ENCODE data around the gene HLA-DMB.
A peak's percentile ranks its signal among the peaks of the same experiment; 100 is the strongest.

Gene HLA-DMB

GRCh38 chr6:32940656-32941213 lies at the start of gene HLA-DMB:
Gene HLA-DMB (minus strand): TSS chr6:32941028. CDS start chr6:32940807, 221 bp downstream.
- POLR2A ChIA-PET (ENCODE audit: low non-redundant PET): no interaction called here
- CTCF ChIA-PET: interaction anchor here (0.6 to 1.2 kb wide), 3 partner anchors 12 to 69 kb away, joined by 3 read pairs; partner anchors contain the start of gene HLA-DMA
- TF ChIP-seq CTCF (conservative IDR thresholded peaks at IDR 0.05; ENCODE audit: low read depth): no peak
- DNase-seq (ENCODE audit: low spot score): peak; percentile 84
- H3K27ac ChIP-seq: no peak within 1 kb of the TSS

DNA sequence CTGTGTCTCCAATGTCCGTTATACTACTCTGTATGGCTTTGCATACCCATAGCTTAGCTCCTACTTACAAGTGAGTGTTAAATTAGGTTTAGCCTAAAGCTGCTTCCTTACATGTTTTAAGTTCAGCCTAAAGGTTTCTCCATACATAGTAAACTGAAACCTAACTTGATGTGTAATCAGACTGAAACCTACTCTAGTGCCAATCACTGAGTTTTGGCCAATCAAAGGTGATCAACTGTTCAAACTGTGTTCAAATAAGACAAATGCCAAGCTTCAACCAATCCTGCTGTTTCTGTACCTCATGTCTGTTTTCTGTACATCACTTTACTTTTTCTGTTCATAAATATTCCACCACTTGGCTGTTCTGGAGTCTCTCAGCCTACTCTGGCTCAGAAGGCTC lies 48.5 kb upstream of the HLA-DMB start:
- TF ChIP-seq CTCF (conservative IDR thresholded peaks at IDR 0.05; ENCODE audit: low read depth): no peak
- CTCF ChIA-PET: no interaction called here
- H3K27ac ChIP-seq: no peak overlapping the region
- POLR2A ChIA-PET (ENCODE audit: low non-redundant PET): no interaction called here
- no peak for DNase-seq (ENCODE audit: low spot score)

GRCh38 chr6:32984622-32985389 lies 44.0 kb upstream of the HLA-DMB start:
- peak; percentile 87 for TF ChIP-seq CTCF (conservative IDR thresholded peaks at IDR 0.05; ENCODE audit: low read depth)
- ChIA-PET POLR2A (ENCODE audit: low non-redundant PET) (interaction anchor here (0.8 to 1.0 kb wide), 2 partner anchors 13 to 18 kb away, joined by 3 read pairs; no protein-coding TSS in a partner anchor), CTCF (interaction anchor here (0.5 to 3.2 kb wide), 21 partner anchors 8 to 874 kb away, joined by 3 to 21 read pairs (median 4); no protein-coding TSS in a partner anchor)
- DNase-seq (ENCODE audit: low spot score): peak; percentile 71
- no peak overlapping the region for H3K27ac ChIP-seq

DNA sequence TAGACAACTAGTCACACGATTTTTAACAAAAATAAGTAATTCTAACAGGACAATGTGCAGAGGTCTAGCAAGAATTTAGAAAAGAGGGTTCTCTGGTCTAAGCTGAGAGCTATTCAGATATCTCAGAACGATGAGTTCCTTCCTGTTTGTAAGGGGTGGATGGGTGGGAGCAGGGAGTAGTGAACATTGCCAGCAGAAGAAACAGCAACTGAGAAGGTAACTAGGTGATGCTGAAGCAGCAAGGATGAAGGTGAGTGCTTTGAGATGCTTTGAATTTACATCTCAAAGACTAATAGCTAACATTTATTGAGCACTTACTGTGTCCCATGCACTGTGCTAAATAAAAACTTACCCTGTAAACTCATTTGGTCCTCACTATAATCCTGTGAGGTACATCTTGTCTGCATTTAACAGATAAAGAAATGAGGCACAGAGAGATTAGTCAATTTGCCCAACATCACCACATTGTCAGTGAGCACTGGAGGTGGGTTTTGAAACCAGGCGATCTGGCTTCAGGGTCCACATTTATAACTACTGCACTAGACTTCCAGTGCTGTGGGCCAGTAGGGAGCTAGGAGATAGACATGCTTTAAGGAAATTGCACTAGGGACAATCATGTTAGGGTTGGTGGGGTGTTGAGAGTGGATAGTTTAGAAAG lies 43.3 kb upstream of the HLA-DMB start:
- no peak for DNase-seq (ENCODE audit: low spot score)
- no peak for TF ChIP-seq CTCF (conservative IDR thresholded peaks at IDR 0.05; ENCODE audit: low read depth)
- POLR2A ChIA-PET (ENCODE audit: low non-redundant PET): interaction anchor here (0.8 to 1.0 kb wide), 2 partner anchors 12 to 17 kb away, joined by 3 read pairs; no protein-coding TSS in a partner anchor
- H3K27ac ChIP-seq: no peak overlapping the region
- CTCF ChIA-PET: interaction anchor here (0.5 to 3.2 kb wide), 17 partner anchors 8 to 874 kb away, joined by 3 to 21 read pairs (median 4); no protein-coding TSS in a partner anchor

DNA sequence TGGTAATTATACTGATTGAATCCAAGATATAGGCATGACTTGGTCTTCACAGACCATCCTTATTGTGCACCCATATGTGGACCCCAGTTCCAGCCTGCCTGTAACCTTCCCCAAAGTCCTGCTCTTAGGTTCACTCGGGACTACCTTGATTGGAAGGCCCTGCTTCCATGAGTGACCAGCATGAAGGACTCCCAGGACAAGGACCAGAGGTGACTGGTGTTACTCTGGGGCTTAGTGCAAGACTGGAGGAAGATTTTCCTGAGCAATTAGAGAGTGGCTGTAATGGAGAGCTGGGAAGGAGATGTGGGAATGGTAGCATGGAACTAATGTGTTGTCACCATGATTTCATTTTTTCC lies 42.6 kb upstream of the HLA-DMB start:
- ChIA-PET POLR2A (ENCODE audit: low non-redundant PET) (no interaction called here), CTCF (interaction anchor here (1.2 to 2.5 kb wide), 2 partner anchors 31 to 50 kb away, joined by 5 to 21 read pairs; no protein-coding TSS in a partner anchor)
- no peak for DNase-seq (ENCODE audit: low spot score)
- H3K27ac ChIP-seq: no peak overlapping the region
- TF ChIP-seq CTCF (conservative IDR thresholded peaks at IDR 0.05; ENCODE audit: low read depth): no peak

All from RWPE1 (cell line).